ENCODE results near the gene SPINT2.

SPINT2 gene, protein sequence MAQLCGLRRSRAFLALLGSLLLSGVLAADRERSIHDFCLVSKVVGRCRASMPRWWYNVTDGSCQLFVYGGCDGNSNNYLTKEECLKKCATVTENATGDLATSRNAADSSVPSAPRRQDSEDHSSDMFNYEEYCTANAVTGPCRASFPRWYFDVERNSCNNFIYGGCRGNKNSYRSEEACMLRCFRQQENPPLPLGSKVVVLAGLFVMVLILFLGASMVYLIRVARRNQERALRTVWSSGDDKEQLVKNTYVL

DNA sequence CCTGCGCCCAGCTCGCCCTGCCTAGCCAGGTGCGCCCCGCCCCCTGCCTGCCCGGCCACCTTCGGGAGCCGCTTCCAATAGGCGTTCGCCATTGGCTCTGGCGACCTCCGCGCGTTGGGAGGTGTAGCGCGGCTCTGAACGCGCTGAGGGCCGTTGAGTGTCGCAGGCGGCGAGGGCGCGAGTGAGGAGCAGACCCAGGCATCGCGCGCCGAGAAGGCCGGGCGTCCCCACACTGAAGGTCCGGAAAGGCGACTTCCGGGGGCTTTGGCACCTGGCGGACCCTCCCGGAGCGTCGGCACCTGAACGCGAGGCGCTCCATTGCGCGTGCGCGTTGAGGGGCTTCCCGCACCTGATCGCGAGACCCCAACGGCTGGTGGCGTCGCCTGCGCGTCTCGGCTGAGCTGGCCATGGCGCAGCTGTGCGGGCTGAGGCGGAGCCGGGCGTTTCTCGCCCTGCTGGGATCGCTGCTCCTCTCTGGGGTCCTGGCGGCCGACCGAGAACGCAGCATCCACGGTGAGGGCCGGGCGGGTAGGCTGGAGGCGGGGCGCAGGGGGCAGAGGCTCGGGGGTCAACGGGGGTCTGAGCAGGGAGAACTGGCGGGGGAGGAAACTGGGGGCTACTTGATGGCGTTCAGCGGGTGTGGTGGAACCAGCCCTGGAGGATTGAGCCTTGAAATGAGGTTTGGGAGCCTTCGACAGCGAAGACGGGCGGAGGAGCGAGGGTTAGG, at the start of gene SPINT2:
Gene SPINT2 (plus strand): TSS at position 88 of the 727 bp plus-strand sequence. CDS start 320 bp downstream, at position 408.
- H3K9me3 Mint-ChIP-seq: no peaks in the 10 kb centered on the region
- peaks cover 46% of the 10 kb centered on the region for H3K4me1 Mint-ChIP-seq
- no peaks in the 10 kb centered on the region for H3K36me3 Mint-ChIP-seq (ENCODE audit: low read depth)
- H3K27me3 Mint-ChIP-seq (ENCODE audit: low read depth): peaks cover 8% of the 10 kb centered on the region
- peak within 1 kb of the TSS; percentile 89 to 95 (median 92) for H3K4me3 Mint-ChIP-seq
- peak within 1 kb of the TSS; percentile 92 to 98 (median 95) for H3K27ac Mint-ChIP-seq
- TF ChIP-seq CTCF (IDR thresholded peaks at IDR 0.05; ENCODE audit: unreplicated experiment in 3 of 3): no peak

GRCh38 chr19:38216785-38217641, 47.4 kb upstream of the SPINT2 start:
- TF ChIP-seq CTCF (IDR thresholded peaks at IDR 0.05; ENCODE audit: unreplicated experiment in 3 of 3): no peak
- Mint-ChIP-seq H3K27me3 (ENCODE audit: low read depth) (peaks cover 7% of the 10 kb centered on the region), H3K4me1 (peaks cover 6% of the 10 kb centered on the region), H3K4me3 (peak overlapping the region in 1 of 3 experiments; percentile 38), H3K36me3 (ENCODE audit: low read depth) (peaks cover 19% of the 10 kb centered on the region), H3K9me3 (no peaks in the 10 kb centered on the region), H3K27ac (peak overlapping the region; percentile 76 to 88 (median 81))

GRCh38 chr19:38218204-38218603, 46.2 kb upstream of the SPINT2 start:
- no peak for TF ChIP-seq CTCF (IDR thresholded peaks at IDR 0.05; ENCODE audit: unreplicated experiment in 3 of 3)
- Mint-ChIP-seq H3K27ac (no peak overlapping the region), H3K9me3 (no peaks in the 10 kb centered on the region), H3K4me3 (no peak overlapping the region), H3K4me1 (peaks cover 11% of the 10 kb centered on the region), H3K36me3 (ENCODE audit: low read depth) (peaks cover 19% of the 10 kb centered on the region), H3K27me3 (ENCODE audit: low read depth) (peaks cover 7% of the 10 kb centered on the region)

GRCh38 chr19:38219221-38219620, 45.2 kb upstream of the SPINT2 start:
- Mint-ChIP-seq H3K4me3 (no peak overlapping the region), H3K36me3 (ENCODE audit: low read depth) (peaks cover 14% of the 10 kb centered on the region), H3K4me1 (peaks cover 17% of the 10 kb centered on the region), H3K27ac (peak overlapping the region in 1 of 3 experiments; percentile 14), H3K27me3 (ENCODE audit: low read depth) (peaks cover 4% of the 10 kb centered on the region), H3K9me3 (no peaks in the 10 kb centered on the region)
- TF ChIP-seq CTCF (IDR thresholded peaks at IDR 0.05; ENCODE audit: unreplicated experiment in 3 of 3): no peak

- Mint-ChIP-seq H3K27ac (no peak overlapping the region), H3K4me1 (peaks cover 21% of the 10 kb centered on the region), H3K36me3 (ENCODE audit: low read depth) (peaks cover 11% of the 10 kb centered on the region), H3K9me3 (no peaks in the 10 kb centered on the region), H3K27me3 (ENCODE audit: low read depth) (peaks cover 6% of the 10 kb centered on the region), H3K4me3 (peak overlapping the region in 2 of 3 experiments; percentile 12 to 42)
- TF ChIP-seq CTCF (IDR thresholded peaks at IDR 0.05; ENCODE audit: unreplicated experiment in 3 of 3): no peak
Observed at GRCh38 chr19:38221421-38221820, 43.0 kb upstream of the SPINT2 start.

Measured in nephron (organoid).